DOHH2 (cell line): Measurements from ENCODE around the gene UPF2.

Experiments used
- H3F3A ChIP-seq: fragments of 200-600 bp; sonication (generic), shearing (Covaris generic); 2 replicates; pipeline ENCODE4 v1.6.0; 2016; ENCODE audit warnings: antibody characterized with exemption, mild to moderate bottlenecking; ENCODE audit not compliant: control insufficient read depth, insufficient read depth
- H3K27ac ChIP-seq: fragments of 200-600 bp; sonication (generic); 2 replicates; pipeline ENCODE4 v1.5.1; 2014; ENCODE audit warnings: low read depth, mild to moderate bottlenecking, low read length, moderate library complexity
- H3K27me3 ChIP-seq: fragments of 200-600 bp; sonication (generic); 2 replicates; pipeline ENCODE4 v1.6.1; 2014; ENCODE audit warnings: mild to moderate bottlenecking, low read length, mixed read lengths; ENCODE audit not compliant: control insufficient read depth
- H3K36me3 ChIP-seq: fragments of 200-600 bp; sonication (generic); 2 replicates; pipeline ENCODE4 v1.6.1; 2014; ENCODE audit warnings: mild to moderate bottlenecking, low read length, moderate library complexity, mixed read lengths; ENCODE audit not compliant: control insufficient read depth
- H3K4me1 ChIP-seq: fragments of 200-600 bp; sonication (generic); 2 replicates; pipeline ENCODE4 v1.6.1; 2014; ENCODE audit warnings: mild to moderate bottlenecking, low read length, mixed read lengths; ENCODE audit not compliant: control insufficient read depth
- H3K4me2 ChIP-seq: fragments of 200-600 bp; sonication (generic); 2 replicates; pipeline ENCODE4 v1.6.0; 2014; ENCODE audit warnings: mild to moderate bottlenecking, low read length, moderate library complexity
- H3K4me3 ChIP-seq: fragments of 200-600 bp; sonication (generic); 2 replicates; pipeline ENCODE4 v1.5.1; 2014; ENCODE audit warnings: mild to moderate bottlenecking, low read length, mixed read lengths
- H3K79me2 ChIP-seq: fragments of 200-600 bp; sonication (generic); 2 replicates; pipeline ENCODE4 v1.6.1; 2014; ENCODE audit warnings: mild to moderate bottlenecking, low read length, mixed read lengths; ENCODE audit not compliant: control insufficient read depth
- H3K9me2 ChIP-seq: fragments of 200-600 bp; sonication (generic); replicated peaks from 2 replicates; pipeline ENCODE4 v1.6.1; 2014; ENCODE audit warnings: mild to moderate bottlenecking, low read length, mixed read lengths; ENCODE audit not compliant: control insufficient read depth
- H3K9me3 ChIP-seq: fragments of 200-600 bp; sonication (generic); 2 replicates; pipeline ENCODE4 v1.6.1; 2014; ENCODE audit warnings: antibody characterized with exemption, low read length, mixed read lengths; ENCODE audit not compliant: control insufficient read depth, insufficient read depth
- H4K20me1 ChIP-seq: fragments of 200-600 bp; sonication (generic); 2 replicates; pipeline ENCODE4 v1.6.0; 2014; ENCODE audit warnings: low read depth, mild to moderate bottlenecking, antibody characterized with exemption, low read length, moderate library complexity; ENCODE audit not compliant: control insufficient read depth, insufficient read depth
- CTCF ChIP-seq: fragments of 200-600 bp; sonication (generic); IDR thresholded peaks from one replicate; pipeline ENCODE4 v1.5.1; 2014; ENCODE audit warnings: antibody characterized with exemption, mild to moderate bottlenecking, low read depth, low read length; ENCODE audit not compliant: poor library complexity, severe bottlenecking
- EZH2phosphoT487 ChIP-seq: fragments of 200-600 bp; sonication (generic); IDR thresholded peaks from 2 replicates; pipeline ENCODE4 v1.6.1; 2017; ENCODE audit warnings: borderline replicate concordance, mild to moderate bottlenecking, antibody characterized with exemption, low read length, moderate library complexity, mixed read lengths

UPF2 gene

DNA sequence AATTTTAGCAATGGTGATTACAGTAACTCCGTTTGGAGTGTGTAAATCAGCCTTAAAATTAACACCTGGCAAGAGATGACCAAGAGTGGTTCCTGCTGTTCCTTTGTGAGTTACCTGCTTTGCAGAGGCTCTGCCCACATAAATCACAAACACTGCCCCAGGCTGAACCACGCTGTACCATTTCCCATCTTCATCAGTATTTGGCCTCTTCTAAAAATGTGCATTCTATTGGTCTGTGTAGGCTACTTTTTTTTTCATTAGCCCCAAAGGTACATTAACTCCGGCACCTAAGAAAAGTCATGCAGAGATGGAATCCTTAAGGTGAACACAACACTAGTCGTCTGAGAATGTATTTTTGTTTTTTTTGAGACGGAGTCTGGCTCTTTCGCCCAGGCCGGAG, 123.3 kb downstream of the UPF2 start:
- H3K27me3 ChIP-seq: no peaks in the 10 kb centered on the region
- H3K9me2 ChIP-seq: no peaks in the 10 kb centered on the region
- H4K20me1 ChIP-seq: no peaks in the 10 kb centered on the region
- H3K4me3 ChIP-seq: no peak overlapping the region
- no peak overlapping the region for H3K27ac ChIP-seq
- H3K9me3 ChIP-seq: no peaks in the 10 kb centered on the region
- H3K79me2 ChIP-seq: no peaks in the 10 kb centered on the region
- no peak overlapping the region for H3K4me2 ChIP-seq
- peaks cover 8% of the 10 kb centered on the region for H3F3A ChIP-seq
- TF ChIP-seq EZH2phosphoT487 (no peak), CTCF (no peak)
- H3K4me1 ChIP-seq: no peaks in the 10 kb centered on the region
- peaks cover 28% of the 10 kb centered on the region for H3K36me3 ChIP-seq

GRCh38 chr10:11918384-11918783, 124.2 kb downstream of the UPF2 start:
- no peak overlapping the region for H3K4me3 ChIP-seq
- H3K9me3 ChIP-seq: no peaks in the 10 kb centered on the region
- no peak overlapping the region for H3K27ac ChIP-seq
- no peaks in the 10 kb centered on the region for H3K27me3 ChIP-seq
- H3K4me2 ChIP-seq: no peak overlapping the region
- no peaks in the 10 kb centered on the region for H3K79me2 ChIP-seq
- H3K4me1 ChIP-seq: no peaks in the 10 kb centered on the region
- no peak for TF ChIP-seq EZH2phosphoT487
- TF ChIP-seq CTCF: no peak
- H3K9me2 ChIP-seq: no peaks in the 10 kb centered on the region
- no peaks in the 10 kb centered on the region for H4K20me1 ChIP-seq
- H3F3A ChIP-seq: peaks cover 8% of the 10 kb centered on the region
- H3K36me3 ChIP-seq: peaks cover 28% of the 10 kb centered on the region

DNA sequence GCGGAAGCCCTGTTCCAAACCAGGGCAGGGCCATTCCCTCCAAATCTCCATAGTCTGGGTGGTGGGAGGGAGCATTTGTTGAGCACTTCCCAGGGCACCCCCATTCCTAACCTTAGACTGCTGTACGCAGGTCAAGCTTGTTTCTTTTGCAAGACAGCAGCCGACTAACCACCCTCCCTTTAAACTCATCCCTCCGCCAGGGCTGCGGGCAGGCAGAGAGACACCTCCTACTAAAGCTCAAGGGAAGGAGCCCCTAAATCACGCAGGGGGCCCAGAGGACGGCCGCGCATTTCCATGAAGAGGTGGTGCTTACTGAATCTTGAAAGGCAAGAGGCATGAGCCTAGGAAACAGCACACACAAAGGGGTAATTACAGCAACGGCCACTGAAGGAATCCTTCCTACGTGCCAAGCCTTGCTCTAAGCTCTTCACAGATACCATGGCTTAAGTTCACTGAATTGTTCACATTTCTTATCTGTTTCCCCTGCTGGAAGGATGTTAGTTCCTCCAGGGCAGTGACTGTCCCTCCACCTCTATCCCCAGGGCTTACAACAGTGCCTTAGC, 129.4 kb downstream of the UPF2 start:
- Histone ChIP-seq H3K27me3 (no peaks in the 10 kb centered on the region), H3K79me2 (no peaks in the 10 kb centered on the region), H3F3A (no peaks in the 10 kb centered on the region), H3K27ac (no peak overlapping the region), H3K4me3 (no peak overlapping the region), H4K20me1 (no peaks in the 10 kb centered on the region), H3K9me3 (no peaks in the 10 kb centered on the region), H3K4me1 (no peaks in the 10 kb centered on the region), H3K4me2 (no peak overlapping the region), H3K36me3 (no peaks in the 10 kb centered on the region), H3K9me2 (no peaks in the 10 kb centered on the region)
- TF ChIP-seq EZH2phosphoT487: no peak
- no peak for TF ChIP-seq CTCF
